Inferior parietal cortex (tissue), 1 donor: ENCODE results near the gene THSD8.
"Not testable (repeated sequence)": the region's sequence is repeated elsewhere in the genome, so short reads cannot be mapped to it uniquely, and the experiment has no call there.

ENCODE experiments used
- DNase-seq: peaks from one replicate; pipeline ENCODE4 v3.0.0-alpha.2; 2016; ENCODE audit errors: extremely low spot score

THSD8 gene

DNA sequence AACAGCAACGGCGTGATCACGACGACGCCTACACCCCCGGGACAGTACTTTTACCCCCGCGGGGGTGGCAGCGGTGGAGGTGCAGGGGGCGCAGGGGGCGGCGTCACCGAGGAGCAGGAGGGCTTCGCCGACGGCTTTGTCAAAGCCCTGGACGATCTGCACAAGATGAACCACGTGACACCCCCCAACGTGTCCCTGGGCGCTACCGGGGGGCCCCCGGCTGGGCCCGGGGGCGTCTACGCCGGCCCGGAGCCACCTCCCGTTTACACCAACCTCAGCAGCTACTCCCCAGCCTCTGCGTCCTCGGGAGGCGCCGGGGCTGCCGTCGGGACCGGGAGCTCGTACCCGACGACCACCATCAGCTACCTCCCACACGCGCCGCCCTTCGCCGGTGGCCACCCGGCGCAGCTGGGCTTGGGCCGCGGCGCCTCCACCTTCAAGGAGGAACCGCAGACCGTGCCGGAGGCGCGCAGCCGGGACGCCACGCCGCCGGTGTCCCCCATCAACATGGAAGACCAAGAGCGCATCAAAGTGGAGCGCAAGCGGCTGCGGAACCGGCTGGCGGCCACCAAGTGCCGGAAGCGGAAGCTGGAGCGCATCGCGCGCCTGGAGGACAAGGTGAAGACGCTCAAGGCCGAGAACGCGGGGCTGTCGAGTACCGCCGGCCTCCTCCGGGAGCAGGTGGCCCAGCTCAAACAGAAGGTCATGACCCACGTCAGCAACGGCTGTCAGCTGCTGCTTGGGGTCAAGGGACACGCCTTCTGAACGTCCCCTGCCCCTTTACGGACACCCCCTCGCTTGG, 9.6 kb upstream of the THSD8 start:
- peak; percentile 47 for DNase-seq

GRCh38 chr19:12792853-12793289, 9.0 kb upstream of the THSD8 start:
- no peak for DNase-seq

GRCh38 chr19:12793290-12794195, 8.3 kb upstream of the THSD8 start:
- DNase-seq: peak; percentile 93

GRCh38 chr19:12794196-12794941, 7.5 kb upstream of the THSD8 start:
- DNase-seq: no peak

- no peak for DNase-seq
These were observed 6.9 kb upstream of the THSD8 start for GRCh38 chr19:12794971-12795381.

- DNase-seq: peak; percentile 91
These were observed 5.5 kb upstream of the THSD8 start for GRCh38 chr19:12796146-12797071.

DNA sequence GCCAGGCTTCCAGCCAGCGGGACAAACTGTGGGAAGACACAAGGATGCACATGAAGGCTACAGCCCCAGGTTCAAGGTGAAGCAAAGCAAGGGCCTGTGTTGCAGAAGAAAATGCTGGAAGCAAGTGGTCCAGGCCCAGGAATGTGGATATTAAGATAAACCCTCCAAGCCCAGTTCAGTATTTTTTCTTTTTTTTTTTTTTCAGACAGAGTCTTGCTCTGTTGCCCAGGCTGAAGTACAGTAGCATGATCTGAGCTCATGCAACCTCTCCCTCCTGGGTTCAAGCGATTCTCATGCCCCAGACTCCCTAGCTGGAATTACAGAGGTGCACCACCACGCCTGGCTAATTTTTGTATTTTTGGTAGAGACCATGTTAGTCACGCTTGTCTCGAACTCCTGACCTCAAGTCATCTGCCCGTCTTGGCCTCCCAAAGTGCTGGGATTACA, 4.7 kb upstream of the THSD8 start:
- no peak for DNase-seq

DNA sequence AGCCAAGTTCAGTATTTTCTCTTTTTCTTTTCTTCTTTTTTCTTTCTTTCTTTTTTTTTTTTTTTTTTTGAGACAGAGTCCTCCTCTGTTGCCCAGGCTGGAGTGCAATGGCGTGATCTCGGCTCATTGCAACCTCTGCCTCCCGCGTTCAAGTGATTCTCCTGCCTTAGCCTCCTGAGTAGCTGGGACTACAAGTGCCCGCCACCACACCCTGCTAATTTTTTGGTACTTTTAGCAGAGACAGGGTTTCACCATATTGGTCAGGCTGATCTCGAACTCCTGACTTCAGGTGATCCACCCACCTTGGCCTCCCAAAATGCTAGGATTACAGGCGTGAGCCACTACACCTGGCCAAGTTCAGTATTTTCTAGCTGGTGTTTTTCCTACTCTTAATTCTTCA, 4.3 kb upstream of the THSD8 start:
- DNase-seq: not testable (repeated sequence)

DNA sequence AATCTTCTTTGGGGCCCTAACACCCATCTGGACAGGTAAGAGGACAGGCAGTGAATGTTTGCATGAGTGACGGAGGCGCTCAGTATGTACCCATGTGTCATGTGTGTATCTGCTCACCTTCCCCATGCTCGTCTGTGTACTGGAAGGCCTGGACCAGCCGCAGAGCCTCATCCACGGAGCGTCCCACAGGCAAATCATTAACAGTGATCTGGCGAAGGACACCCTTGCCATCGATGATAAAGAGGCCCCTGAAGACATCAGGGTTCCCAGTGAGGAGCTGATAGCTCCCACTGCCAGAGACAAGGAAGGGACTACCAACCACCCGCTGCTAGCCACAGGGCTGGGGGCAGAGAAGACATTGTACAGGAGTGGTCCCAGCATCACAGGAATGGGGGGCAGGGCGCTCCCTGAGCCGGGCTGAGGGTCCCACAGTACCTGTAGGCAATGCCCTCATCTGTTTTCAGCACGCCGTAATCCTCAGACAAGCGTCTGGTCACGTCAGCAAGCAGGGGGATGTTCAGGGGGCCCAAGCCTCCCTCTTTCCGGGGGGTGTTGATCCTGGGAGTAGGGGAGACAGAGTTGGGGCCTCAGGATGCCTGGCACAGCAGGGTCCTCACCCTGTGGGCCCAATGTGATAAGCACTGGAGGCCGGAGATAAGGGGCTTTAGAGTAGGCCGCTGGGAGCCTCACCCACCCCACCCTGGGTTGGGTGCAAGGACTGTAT, 2.0 kb upstream of the THSD8 start:
- DNase-seq: no peak

GRCh38 chr19:12800466-12800770, 1.5 kb upstream of the THSD8 start:
- no peak for DNase-seq

DNA sequence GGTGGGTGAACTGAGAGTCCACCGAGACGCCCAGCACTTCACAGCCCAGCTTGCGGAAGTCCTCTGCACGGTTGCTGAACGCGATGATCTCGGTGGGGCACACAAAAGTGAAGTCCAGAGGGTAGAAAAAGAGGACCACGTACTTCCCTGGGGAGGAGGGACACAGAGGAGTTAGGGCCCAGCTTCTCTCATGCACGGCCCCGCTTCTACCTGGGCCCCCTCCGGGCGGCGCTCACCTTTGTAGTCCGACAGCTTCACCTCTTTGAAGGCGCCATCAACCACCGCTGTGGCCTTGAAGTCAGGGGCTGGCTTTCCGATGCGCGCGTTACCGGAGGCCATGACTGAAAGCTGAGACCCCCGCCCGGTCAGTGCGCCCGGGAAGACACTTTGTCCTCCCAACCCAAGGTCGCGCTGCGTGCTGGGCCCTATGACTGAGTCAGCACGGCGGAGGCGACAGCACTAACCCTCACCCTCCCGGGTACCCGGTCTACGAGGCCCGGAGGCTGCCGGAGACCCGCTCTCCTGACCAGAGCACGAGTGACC, 875 bp upstream of the THSD8 start:
- no peak for DNase-seq

DNA sequence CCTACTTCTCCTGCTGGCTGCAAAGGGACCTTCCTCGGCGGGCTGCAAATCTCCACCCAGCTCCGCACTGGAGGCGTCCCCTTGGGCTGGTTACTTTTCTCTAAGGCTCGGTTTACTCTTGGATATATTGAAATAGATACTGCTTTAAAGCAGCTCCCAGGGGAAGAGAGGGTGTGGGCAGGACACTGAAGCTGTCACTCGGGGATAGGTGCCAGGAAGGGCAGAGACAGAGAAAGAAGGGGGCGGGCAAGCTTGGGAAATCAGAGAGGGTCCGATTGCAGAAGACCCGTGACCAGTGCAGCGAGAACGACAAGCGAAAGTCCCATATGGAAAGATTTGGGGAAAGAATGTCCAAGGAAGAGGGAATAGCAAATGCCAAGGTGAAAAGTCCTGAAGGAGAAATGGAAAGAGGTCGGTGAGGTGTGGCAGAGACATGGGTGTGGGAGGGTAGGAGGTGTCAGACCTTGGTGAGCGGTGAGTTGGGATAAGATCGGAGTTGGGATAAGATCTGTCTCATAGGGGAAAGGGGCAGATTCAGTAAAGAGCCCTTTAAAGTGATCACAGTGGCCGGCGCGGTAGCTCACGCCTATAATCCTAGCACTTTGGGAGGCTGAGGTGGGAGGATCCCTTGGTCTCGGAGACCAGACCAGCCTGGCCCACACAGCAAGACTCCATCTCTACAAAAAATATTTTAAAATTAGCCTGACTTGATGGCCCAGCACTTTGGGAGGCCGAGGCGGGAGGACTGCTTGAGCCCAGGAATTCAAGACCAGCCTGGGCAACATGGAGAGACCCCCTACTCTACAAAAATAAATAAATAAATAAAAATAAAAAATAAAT, 618 bp downstream of the THSD8 start:
- no peak for DNase-seq

DNA sequence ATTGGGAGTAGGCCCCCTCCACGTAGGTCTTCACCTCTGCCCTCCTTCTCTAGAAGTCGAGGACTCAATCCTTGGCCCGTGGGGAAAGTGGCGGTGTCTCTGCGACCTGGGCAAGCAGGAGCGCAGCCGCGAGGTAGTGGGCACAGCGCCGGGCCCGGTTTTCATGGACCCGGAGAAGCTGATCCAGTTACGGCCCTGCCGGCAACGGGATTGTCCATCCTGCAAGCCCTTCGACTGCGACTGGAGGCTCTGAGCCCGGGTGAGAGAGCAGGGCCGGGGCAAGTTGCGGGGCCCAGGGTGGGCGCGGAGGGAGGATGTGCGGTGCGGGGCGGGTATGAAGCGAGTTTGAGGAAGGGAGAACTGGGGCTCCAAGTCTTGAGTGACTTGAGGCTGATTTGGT, 2.2 kb downstream of the THSD8 start:
- DNase-seq: no peak

DNA sequence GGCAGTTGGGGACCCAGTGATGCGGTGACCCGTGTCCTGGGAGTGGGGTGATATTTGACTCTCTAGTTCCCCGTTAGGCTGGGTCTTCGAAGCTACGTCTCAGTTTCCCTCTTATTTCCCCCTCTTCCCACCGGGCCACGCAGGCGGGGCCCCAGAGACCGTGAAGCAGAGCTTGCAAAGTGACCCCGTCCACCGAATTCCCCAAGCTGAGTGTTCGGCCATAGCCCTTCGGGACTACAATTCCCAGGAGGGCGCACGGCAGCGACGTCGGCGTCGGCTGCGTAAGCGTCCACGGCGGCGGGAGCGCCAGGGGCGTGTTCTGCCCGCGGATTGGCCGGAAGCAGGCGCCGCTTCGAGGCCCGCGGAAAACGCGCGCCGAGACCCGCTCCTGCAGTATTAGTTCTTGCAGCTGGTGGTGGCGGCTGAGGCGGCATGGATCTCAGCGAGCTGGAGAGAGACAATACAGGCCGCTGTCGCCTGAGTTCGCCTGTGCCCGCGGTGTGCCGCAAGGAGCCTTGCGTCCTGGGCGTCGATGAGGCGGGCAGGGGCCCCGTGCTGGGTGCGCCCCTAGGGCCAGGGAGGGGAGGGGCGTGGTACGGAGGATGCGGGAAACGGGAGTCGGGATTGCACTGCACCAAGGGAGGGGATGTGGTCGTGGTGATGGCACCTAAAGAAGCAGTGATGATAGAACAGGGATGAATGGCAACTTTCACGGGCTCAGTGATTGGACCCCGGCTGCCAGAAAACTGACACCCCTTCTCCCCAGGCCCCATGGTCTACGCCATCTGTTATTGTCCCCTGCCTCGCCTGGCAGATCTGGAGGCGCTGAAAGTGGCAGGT, 4.6 kb downstream of the THSD8 start, which contains the start of gene RNASEH2A:
RNASEH2A (plus strand) TSS at position 343 of the 840 bp plus-strand sequence; CDS start at position 433, 90 bp downstream.
- peak; percentile 90 for DNase-seq

DNA sequence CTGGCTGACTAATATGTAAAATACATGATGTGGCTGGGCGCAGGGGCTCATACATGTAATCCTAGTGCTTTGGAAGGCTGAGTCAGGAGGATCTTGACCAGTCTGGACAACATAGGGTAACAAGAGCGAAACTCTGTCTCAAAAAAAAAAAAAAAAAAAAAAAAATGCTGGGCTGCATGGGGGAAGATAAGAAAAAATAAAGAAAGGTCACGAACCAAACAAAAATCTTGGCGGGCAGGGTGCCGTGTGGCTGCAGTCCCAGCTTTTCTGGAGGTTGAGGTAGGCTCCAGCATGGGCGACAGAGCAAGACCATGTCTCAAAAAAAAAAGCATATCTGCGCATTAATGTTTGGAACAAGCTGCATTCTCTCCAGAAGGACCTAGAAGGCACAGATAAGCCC, 13.2 kb downstream of the THSD8 start:
- DNase-seq: no peak

DNA sequence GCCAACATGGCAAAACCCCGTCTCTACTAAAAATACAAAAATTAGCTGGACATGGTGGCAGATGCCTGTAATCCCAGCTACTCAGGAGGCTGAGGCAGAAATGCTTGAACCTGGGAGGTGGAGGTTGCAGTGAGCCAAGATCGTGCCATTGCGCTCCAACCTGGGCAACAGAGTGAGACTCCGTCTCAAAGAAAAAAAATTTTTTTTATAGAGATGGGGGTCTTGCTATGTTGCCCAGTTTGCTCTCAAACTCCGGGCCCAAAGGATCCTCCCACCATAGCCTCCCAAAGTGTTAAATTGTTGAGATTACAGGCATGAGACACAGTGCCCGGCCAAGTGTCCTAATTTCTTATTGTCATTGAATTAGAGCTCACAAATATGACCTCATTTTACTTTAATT, 15.3 kb downstream of the THSD8 start:
- DNase-seq: not testable (repeated sequence)

GRCh38 chr19:12817810-12818209, 15.9 kb downstream of the THSD8 start:
- DNase-seq: not testable (repeated sequence)

DNA sequence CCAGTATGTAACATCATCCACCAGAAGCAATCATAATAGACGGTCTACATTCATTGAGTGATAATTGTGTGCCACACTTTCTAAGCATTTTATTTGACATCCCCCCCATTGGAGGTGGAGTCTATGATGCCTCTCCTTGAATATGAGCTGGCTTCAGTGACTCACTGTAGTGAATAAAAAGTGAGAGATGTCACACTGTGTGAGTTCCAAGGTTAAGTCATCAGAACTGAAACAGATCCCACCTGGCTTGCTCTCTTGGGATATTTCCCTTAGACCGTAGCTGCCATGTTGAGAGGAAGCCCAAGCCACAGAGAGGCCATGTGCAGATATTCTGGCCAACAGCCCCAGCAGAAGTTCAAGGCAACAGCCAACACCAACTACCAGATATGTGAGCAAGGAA, 19.9 kb downstream of the THSD8 start:
- no peak for DNase-seq
